Activated CD4-positive, alpha-beta memory T cell treated with anti-CD3 and anti-CD28 coated beads, Interleukin-2, amount 10 ng/mL, durations not matched to agents 7 days and 5 days (primary cell): ENCODE data around the gene CAMK2B. TPM values are rescaled to one million over a fixed set of nuclear protein-coding genes. Genes with fewer than 3 reads are reported as not detected.
"Not testable (repeated sequence)": the region's sequence is repeated elsewhere in the genome, so short reads cannot be mapped to it uniquely, and the experiment has no call there.

Source experiments
- CTCF ChIA-PET: fragments of 350-600 bp; sonication (Branson Sonifier 250); formaldehyde crosslinking; loops from one replicate; lab custom pipeline; 2021; ENCODE audit warnings: antibody characterized with exemption, inconsistent platforms; lab: Charles Lee
- POLR2A ChIA-PET: fragments of 350-600 bp; sonication (Branson Sonifier 250); formaldehyde crosslinking; loops from one replicate; lab custom pipeline; 2021; ENCODE audit warnings: antibody characterized with exemption; lab: Charles Lee
- DNase-seq: peaks from one replicate; pipeline ENCODE4 v3.0.0-alpha.2; 2020
- H3K27ac Mint-ChIP-seq: one replicate; pipeline ENCODE4 v1.8.0; 2021; ENCODE audit warnings: mild to moderate bottlenecking, mixed read lengths
- H3K27me3 Mint-ChIP-seq: one replicate; pipeline ENCODE4 v1.8.0; 2021; ENCODE audit warnings: mixed read lengths
- H3K36me3 Mint-ChIP-seq: one replicate; pipeline ENCODE4 v1.8.0; 2021; ENCODE audit warnings: low read depth, mixed read lengths
- H3K4me1 Mint-ChIP-seq: one replicate; pipeline ENCODE4 v1.8.0; 2021; ENCODE audit warnings: mixed read lengths
- H3K4me3 Mint-ChIP-seq: one replicate; pipeline ENCODE4 v1.8.0; 2021; ENCODE audit warnings: mild to moderate bottlenecking, mixed read lengths
- H3K9me3 Mint-ChIP-seq: one replicate; pipeline ENCODE4 v1.8.0; 2021; ENCODE audit warnings: mixed read lengths
- total RNA-seq, 2 experiments: library from RNA; stranded (reverse); gene quantifications; one replicate each; pipeline ENCODE4 v1.2.3, GENCODE V29; 2021

Gene CAMK2B
- total RNA-seq, 2 experiments from 2014 or later = 0.10 TPM; not detected in 1

GRCh38 chr7:44206008-44206407 lies 119.4 kb downstream of the CAMK2B start:
- ChIA-PET CTCF (interaction anchor here (1.4 kb wide), 1 partner anchor 9 kb away, joined by 4 read pairs; no protein-coding TSS in a partner anchor), POLR2A (interaction anchor here (1.2 kb wide), 1 partner anchor 52 kb away, joined by 4 read pairs; no protein-coding TSS in a partner anchor)
- Mint-ChIP-seq H3K9me3 (no peaks in the 10 kb centered on the region), H3K4me3 (no peak overlapping the region), H3K36me3 (peaks cover 51% of the 10 kb centered on the region), H3K27me3 (no peaks in the 10 kb centered on the region), H3K4me1 (peaks cover 26% of the 10 kb centered on the region), H3K27ac (no peak overlapping the region)
- DNase-seq = no peak

GRCh38 chr7:44201813-44202212 lies 123.6 kb downstream of the CAMK2B start:
- Mint-ChIP-seq H3K27me3 (peaks cover 4% of the 10 kb centered on the region), H3K4me1 (peaks cover 30% of the 10 kb centered on the region), H3K27ac (no peak overlapping the region), H3K36me3 (peaks cover 23% of the 10 kb centered on the region), H3K9me3 (no peaks in the 10 kb centered on the region), H3K4me3 (peak overlapping the region; percentile 84)
- ChIA-PET POLR2A (interaction anchor here (0.8 to 1.7 kb wide), 7 partner anchors 13 to 288 kb away, joined by 3 to 6 read pairs (median 4); partner anchors contain the start of genes DBNL, NUDCD3 and POLD2), CTCF (interaction anchor here (1.0 to 1.4 kb wide), 5 partner anchors 8 to 182 kb away, joined by 3 to 8 read pairs (median 4); no protein-coding TSS in a partner anchor)
- no peak for DNase-seq

- ChIA-PET POLR2A (interaction anchor here (0.6 to 1.7 kb wide), 11 partner anchors 8 to 289 kb away, joined by 3 to 6 read pairs (median 4); partner anchors contain the start of genes DBNL, NUDCD3 and POLD2), CTCF (interaction anchor here (0.6 to 1.4 kb wide), 10 partner anchors 9 to 290 kb away, joined by 3 to 8 read pairs (median 4); no protein-coding TSS in a partner anchor)
- H3K4me3 Mint-ChIP-seq = peak within 1 kb of the TSS; percentile 84
- H3K27me3 Mint-ChIP-seq = peaks cover 6% of the 10 kb centered on the region
- peak; percentile 96 for DNase-seq
- H3K9me3 Mint-ChIP-seq = no peaks in the 10 kb centered on the region
- H3K36me3 Mint-ChIP-seq = peaks cover 17% of the 10 kb centered on the region
- H3K4me1 Mint-ChIP-seq = peaks cover 37% of the 10 kb centered on the region
- H3K27ac Mint-ChIP-seq = peak within 1 kb of the TSS; percentile 64
These were observed 124.5 kb downstream of the CAMK2B start, which contains the start of gene YKT6 for GRCh38 chr7:44200699-44201461. TSS of gene YKT6 (plus strand) at chr7:44200978. CDS start at chr7:44201136, 158 bp downstream.

GRCh38 chr7:44200163-44200562 lies 125.2 kb downstream of the CAMK2B start:
- POLR2A ChIA-PET = interaction anchor here (0.9 to 1.7 kb wide), 3 partner anchors 13 to 119 kb away, joined by 3 to 6 read pairs (median 5); no protein-coding TSS in a partner anchor
- H3K4me3 Mint-ChIP-seq = peak overlapping the region; percentile 41
- H3K36me3 Mint-ChIP-seq = peaks cover 13% of the 10 kb centered on the region
- not testable (repeated sequence) for H3K9me3 Mint-ChIP-seq, H3K27ac Mint-ChIP-seq, H3K27me3 Mint-ChIP-seq, DNase-seq
- CTCF ChIA-PET = interaction anchor here (1.0 to 1.1 kb wide), 3 partner anchors 41 to 291 kb away, joined by 3 to 4 read pairs (median 3); no protein-coding TSS in a partner anchor
- H3K4me1 Mint-ChIP-seq = peaks cover 38% of the 10 kb centered on the region

- Mint-ChIP-seq H3K27ac (no peak overlapping the region), H3K4me3 (no peak overlapping the region)
- CTCF ChIA-PET = interaction anchor here (0.7 to 1.9 kb wide), 5 partner anchors 9 to 116 kb away, joined by 3 to 4 read pairs (median 4); partner anchors contain the start of gene POLD2
These were observed 127.9 kb downstream of the CAMK2B start for GRCh38 chr7:44197474-44197873.

GRCh38 chr7:44196450-44196872 lies 128.9 kb downstream of the CAMK2B start:
- H3K4me3 Mint-ChIP-seq = no peak overlapping the region
- no peaks in the 10 kb centered on the region for H3K36me3 Mint-ChIP-seq
- DNase-seq = peak; percentile 28
- H3K9me3 Mint-ChIP-seq = no peaks in the 10 kb centered on the region
- H3K4me1 Mint-ChIP-seq = peaks cover 13% of the 10 kb centered on the region
- ChIA-PET POLR2A (interaction anchor here (0.6 kb wide), 1 partner anchor 572 kb away, joined by 3 read pairs; no protein-coding TSS in a partner anchor), CTCF (interaction anchor here (1.1 to 1.9 kb wide), 4 partner anchors 10 to 74 kb away, joined by 3 to 4 read pairs (median 4); partner anchors contain the start of gene POLD2)
- H3K27me3 Mint-ChIP-seq = peaks cover 12% of the 10 kb centered on the region
- H3K27ac Mint-ChIP-seq = no peak overlapping the region

More at GRCh38 chr7:44197474-44197873, 127.9 kb downstream of the CAMK2B start:
- H3K36me3 Mint-ChIP-seq = no peaks in the 10 kb centered on the region
- no peak for DNase-seq
- peaks cover 10% of the 10 kb centered on the region for H3K27me3 Mint-ChIP-seq
- POLR2A ChIA-PET = interaction anchor here (0.9 kb wide), 1 partner anchor 75 kb away, joined by 3 read pairs; no protein-coding TSS in a partner anchor
- H3K4me1 Mint-ChIP-seq = peaks cover 23% of the 10 kb centered on the region
- no peaks in the 10 kb centered on the region for H3K9me3 Mint-ChIP-seq

GRCh38 chr7:44195889-44196288 lies 129.5 kb downstream of the CAMK2B start:
- Mint-ChIP-seq H3K27me3 (peaks cover 14% of the 10 kb centered on the region), H3K36me3 (no peaks in the 10 kb centered on the region), H3K4me1 (peaks cover 12% of the 10 kb centered on the region), H3K4me3 (no peak overlapping the region), H3K27ac (no peak overlapping the region), H3K9me3 (no peaks in the 10 kb centered on the region)
- ChIA-PET POLR2A (interaction anchor here (0.6 kb wide), 1 partner anchor 573 kb away, joined by 3 read pairs; no protein-coding TSS in a partner anchor), CTCF (interaction anchor here (1.0 to 1.9 kb wide), 2 partner anchors 12 to 68 kb away, joined by 3 to 4 read pairs; no protein-coding TSS in a partner anchor)
- no peak for DNase-seq

- Mint-ChIP-seq H3K36me3 (no peaks in the 10 kb centered on the region), H3K9me3 (no peaks in the 10 kb centered on the region), H3K27me3 (peaks cover 17% of the 10 kb centered on the region), H3K4me1 (peaks cover 8% of the 10 kb centered on the region), H3K4me3 (no peak overlapping the region), H3K27ac (no peak overlapping the region)
- ChIA-PET CTCF (no interaction called here), POLR2A (no interaction called here)
- no peak for DNase-seq
These were observed 130.7 kb downstream of the CAMK2B start for GRCh38 chr7:44194562-44195145.

- H3K4me1 Mint-ChIP-seq = peaks cover 8% of the 10 kb centered on the region
- no peak overlapping the region for H3K4me3 Mint-ChIP-seq
- no peak overlapping the region for H3K27ac Mint-ChIP-seq
- peaks cover 17% of the 10 kb centered on the region for H3K27me3 Mint-ChIP-seq
- no peaks in the 10 kb centered on the region for H3K36me3 Mint-ChIP-seq
- ChIA-PET CTCF (no interaction called here), POLR2A (no interaction called here)
- DNase-seq = no peak
- H3K9me3 Mint-ChIP-seq = no peaks in the 10 kb centered on the region
These were observed 131.3 kb downstream of the CAMK2B start for GRCh38 chr7:44194069-44194468.

GRCh38 chr7:44193011-44193802 lies 132.2 kb downstream of the CAMK2B start:
- ChIA-PET CTCF (no interaction called here), POLR2A (no interaction called here)
- Mint-ChIP-seq H3K27ac (no peak overlapping the region), H3K4me1 (peaks cover 8% of the 10 kb centered on the region), H3K9me3 (no peaks in the 10 kb centered on the region), H3K36me3 (no peaks in the 10 kb centered on the region), H3K4me3 (no peak overlapping the region), H3K27me3 (peaks cover 17% of the 10 kb centered on the region)
- DNase-seq = no peak

- no peaks in the 10 kb centered on the region for H3K36me3 Mint-ChIP-seq
- no peak overlapping the region for H3K4me3 Mint-ChIP-seq
- H3K4me1 Mint-ChIP-seq = peaks cover 4% of the 10 kb centered on the region
- POLR2A ChIA-PET = no interaction called here
- CTCF ChIA-PET = no interaction called here
- DNase-seq = no peak
- peaks cover 11% of the 10 kb centered on the region for H3K27me3 Mint-ChIP-seq
- no peaks in the 10 kb centered on the region for H3K9me3 Mint-ChIP-seq
- H3K27ac Mint-ChIP-seq = no peak overlapping the region
These were observed 134.2 kb downstream of the CAMK2B start for GRCh38 chr7:44191171-44191570.
